GM12873 (cell line): Measurements from ENCODE around the gene MACROD2.

Experiments used
- CTCF ChIP-seq: IDR thresholded peaks from 2 replicates; pipeline ENCODE4 v1.5.1; 2012; ENCODE audit warnings: low read depth, mild to moderate bottlenecking, moderate library complexity, low read length, control low read depth; ENCODE audit not compliant: insufficient read depth; ENCODE audit errors: missing control alignments

Gene MACROD2

GRCh38 chr20:15570156-15570555 is 1574.8 kb downstream of the MACROD2 start:
- TF ChIP-seq CTCF = no peak

- no peak for TF ChIP-seq CTCF
These were observed 1575.7 kb downstream of the MACROD2 start for GRCh38 chr20:15571056-15571455.

GRCh38 chr20:15575255-15575654 is 1579.9 kb downstream of the MACROD2 start:
- TF ChIP-seq CTCF = no peak

- TF ChIP-seq CTCF = no peak
These were observed 1581.1 kb downstream of the MACROD2 start for GRCh38 chr20:15576411-15576810.

GRCh38 chr20:15578113-15578512 is 1582.8 kb downstream of the MACROD2 start:
- no peak for TF ChIP-seq CTCF

GRCh38 chr20:15579688-15580087 is 1584.4 kb downstream of the MACROD2 start:
- TF ChIP-seq CTCF = no peak

- no peak for TF ChIP-seq CTCF
These were observed 1586.9 kb downstream of the MACROD2 start for GRCh38 chr20:15582146-15582760.
